Activated T-cell treated with anti-CD3 and anti-CD28 coated beads for 4 hours (primary cell): Measurements from ENCODE around the gene CLTA.
"Not testable (repeated sequence)": the region's sequence is repeated elsewhere in the genome, so short reads cannot be mapped to it uniquely, and the experiment has no call there.

Source experiments
- DNase-seq: peaks from one replicate; pipeline ENCODE4 v3.0.0-alpha.2; 2020

Gene CLTA

DNA sequence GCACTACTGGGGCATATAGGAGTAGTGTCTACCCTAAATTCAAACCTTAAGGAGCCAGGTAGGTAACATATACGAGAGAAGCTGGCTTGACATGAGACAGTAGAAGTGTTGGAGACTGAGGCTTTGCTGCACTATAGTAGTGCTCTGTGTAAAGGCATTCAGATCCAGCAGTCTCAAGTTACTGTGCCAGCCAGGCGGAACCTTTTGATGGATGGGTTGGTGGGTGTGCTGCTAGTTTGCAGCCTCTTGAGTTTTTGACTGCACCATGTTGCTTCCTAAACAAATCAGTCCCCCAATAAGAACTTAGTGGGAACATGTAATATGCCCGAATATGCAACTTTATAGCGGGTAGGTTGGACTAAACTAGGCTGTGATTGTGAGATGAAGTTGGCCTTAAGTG lies 1.5 kb downstream of the CLTA start:
- DNase-seq = no peak

GRCh38 chr9:36193023-36193422 lies 2.3 kb downstream of the CLTA start:
- no peak for DNase-seq

DNA sequence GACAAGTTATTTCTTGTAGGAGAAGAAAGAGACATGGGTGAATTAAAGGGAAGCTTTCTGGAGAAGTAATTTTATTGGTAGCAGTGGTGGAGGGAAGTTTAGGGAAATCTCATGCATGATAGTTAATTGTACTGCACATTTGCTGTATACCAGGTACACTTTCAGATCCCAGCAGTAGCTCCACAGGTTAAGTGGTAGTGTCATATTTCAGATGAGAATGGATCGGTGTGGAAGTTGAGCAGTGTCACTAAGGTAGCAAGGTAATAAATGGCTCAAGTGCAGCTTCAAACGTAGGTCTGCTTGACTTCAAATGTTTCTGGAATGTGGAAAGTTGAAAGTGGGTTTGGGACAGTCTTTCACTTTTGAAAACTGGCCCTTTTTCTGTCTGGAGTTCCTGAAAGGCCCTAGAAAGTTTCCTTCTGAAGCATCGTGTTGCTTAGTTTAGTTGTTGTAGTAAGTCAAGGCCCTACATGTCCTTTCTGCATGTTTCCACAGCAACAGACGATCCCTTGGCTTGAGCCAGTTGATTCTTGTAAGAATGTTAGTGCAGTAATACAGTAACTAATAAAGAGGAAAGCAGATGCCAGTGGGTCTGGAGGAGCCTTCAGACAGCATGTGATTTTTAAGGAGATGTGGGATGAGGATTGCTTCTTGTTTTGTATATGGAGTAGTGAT lies 3.7 kb downstream of the CLTA start:
- DNase-seq = no peak

- no peak for DNase-seq
Observed at GRCh38 chr9:36204906-36205547, 14.3 kb downstream of the CLTA start.

DNA sequence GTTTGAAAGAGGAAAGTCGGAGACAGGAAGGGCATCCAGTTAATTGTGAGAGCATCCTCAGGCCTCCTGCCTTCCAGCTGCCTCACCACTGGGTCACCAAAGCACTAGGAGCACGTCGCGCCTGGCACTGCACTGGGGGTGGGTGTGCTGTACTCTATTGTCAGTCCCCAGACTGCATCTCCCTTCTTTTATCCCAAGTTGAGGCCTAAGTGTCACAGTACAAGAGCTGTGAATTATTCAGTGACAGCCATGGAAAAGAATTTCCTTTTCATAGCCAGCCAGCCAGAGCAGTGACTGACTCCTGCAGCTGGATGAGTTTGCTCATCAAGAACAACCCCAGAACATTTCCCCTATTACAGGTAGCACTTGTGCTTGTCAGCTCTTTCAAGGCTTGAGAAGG lies 16.3 kb downstream of the CLTA start:
- DNase-seq = no peak

DNA sequence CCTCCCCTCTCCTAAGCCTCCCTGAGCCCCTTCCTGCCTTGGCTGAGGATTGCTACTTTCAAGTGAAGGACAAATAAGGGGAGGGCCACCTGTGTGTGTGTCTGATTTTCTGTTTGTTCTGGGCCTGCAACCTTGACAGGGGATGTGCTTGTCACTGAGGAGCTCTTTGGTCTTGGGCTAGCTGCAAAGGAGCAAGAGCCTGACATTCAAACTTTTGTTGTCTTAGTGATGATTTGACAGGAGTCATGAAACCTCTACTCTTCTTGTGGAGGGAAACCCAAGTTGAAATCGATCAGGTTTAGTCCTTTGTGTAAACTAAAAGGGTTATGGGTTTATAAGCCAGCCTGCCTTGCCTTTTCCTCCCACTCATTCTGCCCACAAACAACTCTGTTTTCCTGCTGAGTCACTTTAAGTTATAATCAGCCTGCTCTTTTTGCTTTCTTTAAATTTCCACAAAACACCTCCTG lies 16.9 kb downstream of the CLTA start:
- DNase-seq = no peak

GRCh38 chr9:36208521-36209253 lies 18.0 kb downstream of the CLTA start:
- DNase-seq = no peak

DNA sequence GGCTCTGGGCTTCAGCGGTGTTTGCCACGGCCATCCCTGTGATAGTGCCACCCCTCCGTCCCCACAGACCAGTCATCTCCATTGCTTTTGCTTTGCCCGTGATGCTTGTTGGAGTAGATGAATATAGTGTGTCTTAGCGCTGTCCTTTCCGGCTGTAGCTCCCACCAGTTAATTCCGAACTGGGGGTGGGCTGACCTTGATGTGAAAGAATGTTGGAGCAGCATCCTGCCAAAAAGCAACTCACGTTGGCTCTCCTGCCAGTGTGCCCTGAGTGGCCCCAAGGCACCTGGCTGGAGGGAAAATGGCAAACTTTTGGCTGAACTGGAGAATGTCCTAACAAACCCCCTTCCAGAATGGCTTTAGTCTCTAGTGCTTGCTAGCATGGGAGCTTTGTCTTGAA lies 20.0 kb downstream of the CLTA start:
- DNase-seq = no peak

DNA sequence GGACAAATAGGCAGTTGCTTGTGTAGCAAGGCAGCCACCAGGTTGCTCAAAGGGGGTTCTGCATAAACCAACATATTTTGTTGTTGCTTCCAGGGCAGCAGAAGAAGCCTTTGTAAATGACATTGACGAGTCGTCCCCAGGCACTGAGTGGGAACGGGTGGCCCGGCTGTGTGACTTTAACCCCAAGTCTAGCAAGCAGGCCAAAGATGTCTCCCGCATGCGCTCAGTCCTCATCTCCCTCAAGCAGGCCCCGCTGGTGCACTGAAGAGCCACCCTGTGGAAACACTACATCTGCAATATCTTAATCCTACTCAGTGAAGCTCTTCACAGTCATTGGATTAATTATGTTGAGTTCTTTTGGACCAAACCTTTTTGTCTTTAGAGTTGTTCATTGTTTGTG lies 20.8 kb downstream of the CLTA start:
- no peak for DNase-seq

- DNase-seq = no peak
Observed at GRCh38 chr9:36213387-36213786, 22.7 kb downstream of the CLTA start.

DNA sequence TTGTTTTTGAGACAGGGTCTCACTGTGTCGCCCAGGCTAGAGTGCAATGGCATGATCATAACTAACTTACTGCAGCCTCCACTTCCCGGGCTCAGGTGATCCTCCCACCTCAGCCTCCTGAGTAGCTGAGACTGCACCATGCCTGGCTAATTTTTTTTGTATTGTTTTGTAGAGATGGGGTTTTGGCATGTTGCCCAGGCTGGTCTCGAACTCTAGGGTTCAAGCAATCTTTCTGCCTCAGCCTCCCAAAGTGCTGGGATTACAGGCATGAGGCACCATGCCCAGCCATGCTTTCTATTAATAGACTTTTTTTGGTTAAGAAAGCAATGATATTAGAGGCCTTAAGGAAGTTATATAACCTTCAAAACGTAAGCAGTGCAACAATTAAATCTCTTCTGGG lies 23.3 kb downstream of the CLTA start:
- DNase-seq = no peak

- no peak for DNase-seq
Observed at GRCh38 chr9:36214571-36214970, 23.9 kb downstream of the CLTA start.

- no peak for DNase-seq
Observed at GRCh38 chr9:36217256-36217968, 26.7 kb downstream of the CLTA start.

GRCh38 chr9:36218011-36218410 lies 27.3 kb downstream of the CLTA start:
- no peak for DNase-seq

GRCh38 chr9:36218411-36218901 lies 27.7 kb downstream of the CLTA start:
- DNase-seq = no peak

DNA sequence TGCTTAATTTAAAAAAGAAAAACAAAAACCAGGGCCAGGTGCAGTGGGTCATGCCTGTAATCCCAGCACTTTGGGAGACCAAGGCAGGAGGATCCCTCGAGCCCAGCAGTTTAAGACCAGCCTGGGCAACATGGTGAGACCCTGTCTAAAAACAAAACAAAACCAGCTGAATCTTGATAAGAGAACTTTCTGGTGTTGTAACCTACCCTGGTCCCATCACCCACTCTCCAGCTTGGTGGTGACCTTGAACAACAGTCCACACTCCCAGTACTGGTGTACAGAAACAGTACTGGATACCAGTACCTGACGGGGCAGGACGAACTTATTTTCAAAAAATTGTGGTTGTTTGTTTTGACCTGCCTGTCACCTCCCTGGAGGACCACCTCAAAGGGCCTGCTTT lies 30.9 kb downstream of the CLTA start:
- no peak for DNase-seq

DNA sequence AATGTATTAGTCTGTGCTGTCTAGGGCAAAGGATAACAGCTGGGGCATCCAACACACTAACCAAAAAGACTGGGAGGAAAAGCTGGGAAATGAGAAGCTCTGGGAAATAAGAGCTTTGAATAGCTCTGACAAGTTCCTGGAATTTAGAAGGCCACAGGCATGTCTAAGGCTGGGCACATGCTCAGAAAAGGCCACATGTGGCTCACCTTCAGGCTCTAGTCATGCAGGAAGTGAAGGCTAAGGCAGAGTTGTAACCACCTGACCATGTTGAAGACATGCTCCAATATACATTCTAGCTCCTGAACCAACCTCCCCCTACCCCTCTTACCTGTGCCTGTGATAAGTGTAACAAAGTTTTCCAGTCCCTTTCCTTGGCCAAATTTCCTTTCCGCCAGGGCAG lies 31.7 kb downstream of the CLTA start:
- no peak for DNase-seq

DNA sequence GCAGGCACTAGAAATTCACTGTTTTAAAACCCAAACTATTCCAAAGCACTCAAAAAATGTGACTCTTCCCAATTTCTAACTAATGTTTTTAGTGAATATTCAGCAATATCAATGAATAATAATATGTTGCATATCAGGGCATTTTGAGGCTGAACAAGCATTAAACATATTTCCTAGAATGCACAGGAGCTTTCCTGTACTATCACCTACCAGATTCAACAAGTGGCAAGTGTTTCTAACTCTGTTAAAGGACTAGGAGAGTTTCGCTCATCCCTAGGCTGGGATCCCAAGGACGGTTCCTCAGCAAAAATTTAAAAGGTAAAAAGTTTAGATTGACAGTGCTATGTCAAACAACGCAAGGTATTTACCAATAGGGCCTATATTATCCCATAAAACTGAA lies 46.5 kb downstream of the CLTA start:
- DNase-seq = no peak

DNA sequence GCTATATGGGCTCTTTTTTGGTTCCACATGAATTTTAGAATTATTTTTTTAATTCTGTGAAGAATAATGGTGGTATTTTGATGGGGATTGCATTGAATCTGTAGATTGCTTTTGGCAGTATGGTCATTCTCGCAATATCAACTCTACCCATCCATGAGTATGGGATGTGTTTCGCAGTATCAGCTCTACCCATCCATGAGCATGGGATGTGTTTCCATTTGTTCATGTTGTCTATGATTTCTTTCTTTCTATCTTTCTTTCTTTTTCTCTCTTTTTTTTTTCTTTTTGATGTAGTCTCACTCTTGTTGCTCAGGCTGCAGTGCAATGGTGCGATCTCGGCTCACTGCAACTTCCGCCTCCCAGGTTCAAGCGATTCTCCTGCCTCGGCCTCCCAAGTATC lies 48.5 kb downstream of the CLTA start:
- DNase-seq = not testable (repeated sequence)

DNA sequence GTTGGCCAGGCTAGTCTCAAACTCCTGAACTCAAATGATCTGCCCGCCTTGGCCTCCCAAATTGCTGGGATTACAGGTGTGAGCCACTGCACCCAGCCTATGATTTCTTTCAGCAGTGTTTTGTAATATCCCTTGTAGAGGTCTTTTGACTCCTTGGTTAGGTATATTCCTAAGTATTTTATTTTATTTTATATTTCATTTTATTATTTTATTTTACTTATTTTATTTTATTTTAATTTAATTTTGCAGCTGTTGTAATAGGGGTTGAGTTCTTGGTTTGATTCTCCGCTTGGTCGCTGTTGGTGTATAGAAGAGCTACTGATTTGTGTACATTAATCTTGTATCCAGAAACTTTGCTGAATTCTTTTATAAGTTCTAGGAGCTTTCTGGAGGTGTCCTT lies 49.0 kb downstream of the CLTA start:
- not testable (repeated sequence) for DNase-seq

- DNase-seq = no peak
Observed at GRCh38 chr9:36245906-36246305, 55.2 kb downstream of the CLTA start.

GRCh38 chr9:36247356-36247755 lies 56.6 kb downstream of the CLTA start:
- DNase-seq = no peak

- not testable (repeated sequence) for DNase-seq
Observed at GRCh38 chr9:36248061-36248460, 57.3 kb downstream of the CLTA start.
